ENCODE results near the gene RSBN1L. TPM values are rescaled to one million over a fixed set of nuclear protein-coding genes. Genes with fewer than 3 reads are reported as not detected.

Gene RSBN1L
- polyA plus RNA-seq, 1 donor (not counting 4 experiments of a cell fraction or from before 2014, with no cell fraction given) = 9.6 TPM

- H3K4me3 ChIP-seq (ENCODE audit: control insufficient read depth in 2 of 3, extremely low read depth in 1 of 3, insufficient read depth in 2 of 3, low read depth in 1 of 3, low read length in 3 of 3) = no peak overlapping the region
- FAIRE-seq = peak; percentile 79
- H2AFZ ChIP-seq (ENCODE audit: control insufficient read depth, low read length) = no peak overlapping the region
- peak; percentile 19 for DNase-seq (ENCODE audit: low read depth, low spot score)
- peaks cover 6% of the 10 kb centered on the region for H3K79me2 ChIP-seq (ENCODE audit: control insufficient read depth, insufficient read depth, low read length)
- TF ChIP-seq EZH2 (IDR thresholded peaks at IDR 0.05; ENCODE audit: low read length) (no peak), CTCF (optimal IDR thresholded peaks at IDR 0.05 in 1 of 3, IDR thresholded peaks at IDR 0.05 in 1 of 3, conservative IDR thresholded peaks at IDR 0.05 in 1 of 3; ENCODE audit: extremely low read depth in 1 of 3, insufficient read depth in 2 of 3, low read length in 3 of 3) (peak; percentile 65 to 67 (median 65))
- H4K20me1 ChIP-seq (ENCODE audit: control insufficient read depth, extremely low read depth, insufficient read depth, low read length) = no peaks in the 10 kb centered on the region
- H3K9me3 ChIP-seq (ENCODE audit: control insufficient read depth, low read depth, low read length) = no peaks in the 10 kb centered on the region
- H3K27me3 ChIP-seq (ENCODE audit: control insufficient read depth, extremely low read depth, insufficient read depth, low read length) = no peaks in the 10 kb centered on the region
- dilution Hi-C loops (cut with MboI; ENCODE audit: extremely low pct_ligation_motif_present, low sequenced_read_pairs) = no loop called here
- peak overlapping the region; percentile 32 for H3K4me2 ChIP-seq (ENCODE audit: control insufficient read depth, extremely low read depth, insufficient read depth, low read depth, low read length)
- no peak overlapping the region for H3K9ac ChIP-seq (ENCODE audit: control insufficient read depth, extremely low read depth, insufficient read depth, low read length)
- H3K36me3 ChIP-seq (ENCODE audit: control insufficient read depth in 2 of 2, extremely low read depth in 1 of 2, insufficient read depth in 2 of 2, low read length in 2 of 2) = no peaks in the 10 kb centered on the region
- H3K9me1 ChIP-seq (ENCODE audit: control insufficient read depth, extremely low read depth, insufficient read depth, low read length) = no peaks in the 10 kb centered on the region
- H3K4me1 ChIP-seq (ENCODE audit: control insufficient read depth, extremely low read depth, insufficient read depth, low read length) = no peaks in the 10 kb centered on the region
- no peak overlapping the region for H3K27ac ChIP-seq (ENCODE audit: control insufficient read depth, insufficient read depth, low read length)
Observed at GRCh38 chr7:77759294-77759889, 63.1 kb downstream of the RSBN1L start.

GRCh38 chr7:77760809-77761453, 64.7 kb downstream of the RSBN1L start:
- peaks cover 4% of the 10 kb centered on the region for H3K79me2 ChIP-seq (ENCODE audit: control insufficient read depth, insufficient read depth, low read length)
- H3K4me3 ChIP-seq (ENCODE audit: control insufficient read depth in 2 of 3, extremely low read depth in 1 of 3, insufficient read depth in 2 of 3, low read depth in 1 of 3, low read length in 3 of 3) = no peak overlapping the region
- no peak for TF ChIP-seq EZH2 (IDR thresholded peaks at IDR 0.05; ENCODE audit: low read length)
- TF ChIP-seq CTCF (optimal IDR thresholded peaks at IDR 0.05 in 1 of 3, IDR thresholded peaks at IDR 0.05 in 1 of 3, conservative IDR thresholded peaks at IDR 0.05 in 1 of 3; ENCODE audit: extremely low read depth in 1 of 3, insufficient read depth in 2 of 3, low read length in 3 of 3) = no peak
- FAIRE-seq (no peak), DNase-seq (ENCODE audit: low read depth, low spot score) (no peak)
- no peak overlapping the region for H2AFZ ChIP-seq (ENCODE audit: control insufficient read depth, low read length)
- H3K9me1 ChIP-seq (ENCODE audit: control insufficient read depth, extremely low read depth, insufficient read depth, low read length) = no peaks in the 10 kb centered on the region
- H3K4me2 ChIP-seq (ENCODE audit: control insufficient read depth, extremely low read depth, insufficient read depth, low read depth, low read length) = no peak overlapping the region
- dilution Hi-C loops (cut with MboI; ENCODE audit: extremely low pct_ligation_motif_present, low sequenced_read_pairs) = no loop called here
- H3K36me3 ChIP-seq (ENCODE audit: control insufficient read depth in 2 of 2, extremely low read depth in 1 of 2, insufficient read depth in 2 of 2, low read length in 2 of 2) = no peaks in the 10 kb centered on the region
- H3K9ac ChIP-seq (ENCODE audit: control insufficient read depth, extremely low read depth, insufficient read depth, low read length) = no peak overlapping the region
- no peaks in the 10 kb centered on the region for H3K4me1 ChIP-seq (ENCODE audit: control insufficient read depth, extremely low read depth, insufficient read depth, low read length)
- no peak overlapping the region for H3K27ac ChIP-seq (ENCODE audit: control insufficient read depth, insufficient read depth, low read length)
- H3K9me3 ChIP-seq (ENCODE audit: control insufficient read depth, low read depth, low read length) = no peaks in the 10 kb centered on the region
- H3K27me3 ChIP-seq (ENCODE audit: control insufficient read depth, extremely low read depth, insufficient read depth, low read length) = no peaks in the 10 kb centered on the region
- no peaks in the 10 kb centered on the region for H4K20me1 ChIP-seq (ENCODE audit: control insufficient read depth, extremely low read depth, insufficient read depth, low read length)

All from keratinocyte (primary cell).